ENCODE measurements around the gene SNAP25.

GRCh38 chr20:10201321-10201870, 17.2 kb upstream of the SNAP25 start:
- TF ChIP-seq, protein P1, sequence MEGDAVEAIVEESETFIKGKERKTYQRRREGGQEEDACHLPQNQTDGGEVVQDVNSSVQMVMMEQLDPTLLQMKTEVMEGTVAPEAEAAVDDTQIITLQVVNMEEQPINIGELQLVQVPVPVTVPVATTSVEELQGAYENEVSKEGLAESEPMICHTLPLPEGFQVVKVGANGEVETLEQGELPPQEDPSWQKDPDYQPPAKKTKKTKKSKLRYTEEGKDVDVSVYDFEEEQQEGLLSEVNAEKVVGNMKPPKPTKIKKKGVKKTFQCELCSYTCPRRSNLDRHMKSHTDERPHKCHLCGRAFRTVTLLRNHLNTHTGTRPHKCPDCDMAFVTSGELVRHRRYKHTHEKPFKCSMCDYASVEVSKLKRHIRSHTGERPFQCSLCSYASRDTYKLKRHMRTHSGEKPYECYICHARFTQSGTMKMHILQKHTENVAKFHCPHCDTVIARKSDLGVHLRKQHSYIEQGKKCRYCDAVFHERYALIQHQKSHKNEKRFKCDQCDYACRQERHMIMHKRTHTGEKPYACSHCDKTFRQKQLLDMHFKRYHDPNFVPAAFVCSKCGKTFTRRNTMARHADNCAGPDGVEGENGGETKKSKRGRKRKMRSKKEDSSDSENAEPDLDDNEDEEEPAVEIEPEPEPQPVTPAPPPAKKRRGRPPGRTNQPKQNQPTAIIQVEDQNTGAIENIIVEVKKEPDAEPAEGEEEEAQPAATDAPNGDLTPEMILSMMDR (conservative IDR thresholded peaks at IDR 0.05), result no peak
- no peak for TF ChIP-seq EZH2 (IDR thresholded peaks at IDR 0.05; ENCODE audit: low read depth)

Measured in PC-9 (cell line).